NCI-H2196 treated with DMSO at 0.1 percent for 48 hours (cell line): Measurements from ENCODE around the gene ADAM10.

Experiments used
- DNase-seq: peaks from one replicate; lab custom pipeline; 2025; ENCODE audit not compliant: unreplicated experiment; lab: John Stamatoyannopoulos, UW

Gene ADAM10

DNA sequence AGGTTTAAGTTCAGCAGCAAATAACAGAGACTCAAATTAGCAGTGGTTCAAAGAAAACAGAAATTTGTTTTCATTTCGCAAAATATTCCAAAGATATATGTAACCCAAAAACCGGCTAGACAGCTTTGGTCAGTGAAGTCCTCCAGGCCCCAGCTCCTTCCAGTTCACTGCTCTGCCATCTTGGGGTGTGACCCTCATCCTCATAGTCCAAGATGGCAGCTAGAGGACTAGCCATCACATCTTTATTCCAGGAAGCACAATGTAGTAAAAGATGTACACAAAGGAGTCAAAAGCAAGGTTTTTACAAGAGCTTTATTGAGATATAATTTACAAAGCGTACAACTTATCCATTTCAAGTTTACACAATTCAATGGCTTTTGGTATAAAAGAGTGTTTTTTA, 210.6 kb downstream of the ADAM10 start:
- DNase-seq: no peak
